Karpas-422 (cell line): ENCODE data around the gene WDR17. TPM values are rescaled to one million over a fixed set of nuclear protein-coding genes. Genes with fewer than 3 reads are reported as not detected.
"Not testable (repeated sequence)": the region's sequence is repeated elsewhere in the genome, so short reads cannot be mapped to it uniquely, and the experiment has no call there.

ENCODE experiments used
- DNase-seq: peaks from one replicate; pipeline ENCODE4 v3.0.0-alpha.2; 2015
- H2AFZ ChIP-seq: fragments of 200-600 bp; sonication (generic); 2 replicates; pipeline ENCODE4 v1.6.1; 2014; ENCODE audit warnings: antibody characterized with exemption, low read length, mixed read lengths
- H3K27ac ChIP-seq: fragments of 200-600 bp; sonication (generic); 2 replicates; pipeline ENCODE4 v1.5.1; 2014; ENCODE audit warnings: mild to moderate bottlenecking, low read length, moderate library complexity
- H3K27me3 ChIP-seq: fragments of 200-600 bp; sonication (generic); 2 replicates; pipeline ENCODE4 v1.6.1; 2014; ENCODE audit warnings: low read length, mixed read lengths
- H3K36me3 ChIP-seq: fragments of 200-600 bp; sonication (generic); 2 replicates; pipeline ENCODE4 v1.6.1; 2014; ENCODE audit warnings: low read length, mixed read lengths; ENCODE audit not compliant: insufficient read depth
- H3K4me1 ChIP-seq: fragments of 200-600 bp; sonication (generic); 2 replicates; pipeline ENCODE4 v1.6.1; 2014; ENCODE audit warnings: mild to moderate bottlenecking, low read length, mixed read lengths
- H3K4me2 ChIP-seq: fragments of 200-600 bp; sonication (generic); 2 replicates; pipeline ENCODE4 v1.6.1; 2014; ENCODE audit warnings: low read length, low read depth, mild to moderate bottlenecking; ENCODE audit not compliant: poor library complexity, severe bottlenecking
- H3K4me3 ChIP-seq: fragments of 200-600 bp; sonication (generic); 2 replicates; pipeline ENCODE4 v1.5.1; 2014; ENCODE audit warnings: mild to moderate bottlenecking, antibody characterized with exemption, low read length, mixed read lengths
- H3K79me2 ChIP-seq: fragments of 200-600 bp; sonication (generic); 2 replicates; pipeline ENCODE4 v1.6.1; 2014; ENCODE audit warnings: mild to moderate bottlenecking, low read length, mixed read lengths
- H3K9ac ChIP-seq: fragments of 200-600 bp; sonication (generic); 2 replicates; pipeline ENCODE4 v1.6.0; 2014; ENCODE audit warnings: low read length
- H3K9me2 ChIP-seq: fragments of 200-600 bp; sonication (generic), shearing (Covaris generic); replicated peaks from 2 replicates; pipeline ENCODE4 v1.6.0; 2014; ENCODE audit warnings: mild to moderate bottlenecking, low read length, moderate library complexity; ENCODE audit not compliant: insufficient read depth
- H3K9me3 ChIP-seq: fragments of 300-700, 200-600 bp; sonication (generic); 2 replicates; pipeline ENCODE4 v1.6.1; 2014; ENCODE audit warnings: low read length, mixed read lengths
- H4K20me1 ChIP-seq: fragments of 200-600 bp; sonication (generic); 2 replicates; pipeline ENCODE4 v1.6.1; 2014; ENCODE audit warnings: mild to moderate bottlenecking, antibody characterized with exemption, low read length, low read depth; ENCODE audit not compliant: insufficient read depth
- total RNA-seq: library from RNA; depleted of rRNA; stranded (reverse); fragments of >200 nt; shearing (Covaris generic); gene quantifications from 2 replicates; pipeline ENCODE4 v1.2.3, GENCODE V29; 2014; ENCODE audit warnings: low replicate concordance

The WDR17 gene
- total RNA-seq, 1 experiment from 2014 or later = 3.8 TPM

DNA sequence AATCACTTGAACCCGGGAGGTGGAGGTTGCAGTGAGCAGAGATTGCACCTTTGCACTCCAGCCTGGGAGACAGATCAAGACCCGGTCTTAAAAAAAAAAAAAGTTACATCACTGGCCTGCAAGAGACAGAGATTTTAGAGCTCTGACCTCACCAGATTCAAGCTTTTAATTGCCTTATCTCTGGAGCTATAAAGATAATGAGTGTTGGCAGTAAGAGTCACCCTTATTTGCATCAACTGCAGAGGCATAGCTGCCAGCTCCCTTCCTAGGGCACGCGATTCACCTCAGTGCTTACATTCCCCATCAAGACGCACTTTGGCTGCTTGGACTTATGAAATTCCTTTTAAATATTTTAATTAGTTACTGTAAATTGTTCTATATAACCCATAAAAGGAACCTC, 142.2 kb downstream of the WDR17 start:
- H3K36me3 ChIP-seq = no peaks in the 10 kb centered on the region
- no peaks in the 10 kb centered on the region for H3K27me3 ChIP-seq
- H3K4me3 ChIP-seq = no peak overlapping the region
- H3K9ac ChIP-seq = no peak overlapping the region
- H3K4me1 ChIP-seq = peaks cover 26% of the 10 kb centered on the region
- no peaks in the 10 kb centered on the region for H4K20me1 ChIP-seq
- H3K4me2 ChIP-seq = no peak overlapping the region
- no peak overlapping the region for H2AFZ ChIP-seq
- no peaks in the 10 kb centered on the region for H3K9me2 ChIP-seq
- H3K9me3 ChIP-seq = no peaks in the 10 kb centered on the region
- H3K27ac ChIP-seq = no peak overlapping the region
- DNase-seq = no peak
- no peaks in the 10 kb centered on the region for H3K79me2 ChIP-seq

GRCh38 chr4:176209535-176209934, 143.9 kb downstream of the WDR17 start:
- Histone ChIP-seq H3K9me2 (no peaks in the 10 kb centered on the region), H3K27me3 (no peaks in the 10 kb centered on the region), H4K20me1 (no peaks in the 10 kb centered on the region), H3K4me3 (no peak overlapping the region), H3K4me1 (peaks cover 24% of the 10 kb centered on the region), H3K9ac (no peak overlapping the region), H2AFZ (no peak overlapping the region), H3K36me3 (no peaks in the 10 kb centered on the region), H3K79me2 (no peaks in the 10 kb centered on the region), H3K9me3 (no peaks in the 10 kb centered on the region), H3K27ac (no peak overlapping the region), H3K4me2 (no peak overlapping the region)
- no peak for DNase-seq

DNA sequence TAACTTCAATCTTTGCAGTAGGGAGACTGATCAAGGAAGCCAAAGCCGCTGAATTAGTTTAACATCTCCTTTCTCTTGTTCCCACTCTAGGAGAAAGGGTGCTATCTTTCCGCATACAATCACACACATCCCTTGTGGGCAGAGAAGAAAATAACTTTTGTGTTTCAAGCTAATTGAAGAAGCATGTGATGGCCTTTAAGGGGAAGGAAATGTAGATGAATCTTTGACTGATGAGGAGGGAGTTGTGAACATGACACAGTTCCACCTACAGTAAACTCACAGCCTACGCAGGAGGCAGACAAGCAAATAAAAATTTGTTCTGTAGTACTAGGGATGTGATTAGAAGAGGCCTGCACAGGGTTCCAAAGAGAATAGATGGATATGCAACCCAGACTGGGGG, 144.5 kb downstream of the WDR17 start:
- Histone ChIP-seq H3K9me2 (no peaks in the 10 kb centered on the region), H3K9ac (no peak overlapping the region), H3K79me2 (no peaks in the 10 kb centered on the region), H2AFZ (no peak overlapping the region), H3K4me1 (peaks cover 18% of the 10 kb centered on the region), H3K9me3 (no peaks in the 10 kb centered on the region), H3K27me3 (no peaks in the 10 kb centered on the region), H3K4me3 (no peak overlapping the region), H4K20me1 (no peaks in the 10 kb centered on the region), H3K36me3 (no peaks in the 10 kb centered on the region), H3K27ac (no peak overlapping the region), H3K4me2 (no peak overlapping the region)
- no peak for DNase-seq

DNA sequence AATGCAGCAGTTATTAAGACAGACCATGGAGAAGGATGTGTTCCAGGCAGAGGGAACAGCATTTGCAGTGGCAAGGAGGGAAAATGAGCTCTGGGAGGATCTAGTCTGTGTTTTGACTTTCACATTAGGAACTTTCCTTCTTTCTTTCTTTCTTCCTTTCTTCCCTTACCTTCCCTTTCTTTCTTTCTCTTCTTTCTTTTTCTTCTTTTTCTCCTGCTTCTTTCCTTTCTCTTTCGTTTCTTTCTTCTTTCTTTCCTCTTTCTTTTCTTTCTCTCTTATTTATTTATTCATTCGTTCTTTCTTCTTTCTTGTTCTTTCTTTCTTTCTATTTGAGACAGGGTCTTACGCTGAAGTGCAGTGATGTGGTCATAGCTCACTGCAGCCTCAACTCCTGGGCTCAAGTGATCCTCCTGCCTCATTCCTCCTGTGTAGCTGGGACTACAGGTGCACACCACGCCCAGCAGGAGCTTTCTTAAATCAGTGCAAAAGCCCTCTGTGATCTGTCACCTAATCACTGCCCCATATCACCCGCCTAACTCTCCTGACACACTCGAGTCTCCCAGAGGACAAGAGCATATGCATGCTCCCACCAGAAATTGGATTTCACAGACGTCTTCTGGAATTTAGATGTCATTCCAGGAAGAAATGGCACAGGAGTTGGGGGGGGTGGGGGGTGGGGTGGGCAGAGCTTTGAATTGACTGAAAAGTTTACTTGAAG, 145.1 kb downstream of the WDR17 start:
- Histone ChIP-seq H3K9ac (no peak overlapping the region), H3K36me3 (no peaks in the 10 kb centered on the region), H3K9me3 (no peaks in the 10 kb centered on the region), H3K4me3 (no peak overlapping the region), H3K27ac (no peak overlapping the region), H3K9me2 (no peaks in the 10 kb centered on the region), H3K79me2 (no peaks in the 10 kb centered on the region), H2AFZ (no peak overlapping the region), H3K4me2 (no peak overlapping the region), H3K27me3 (no peaks in the 10 kb centered on the region), H4K20me1 (no peaks in the 10 kb centered on the region), H3K4me1 (peaks cover 12% of the 10 kb centered on the region)
- DNase-seq = no peak

DNA sequence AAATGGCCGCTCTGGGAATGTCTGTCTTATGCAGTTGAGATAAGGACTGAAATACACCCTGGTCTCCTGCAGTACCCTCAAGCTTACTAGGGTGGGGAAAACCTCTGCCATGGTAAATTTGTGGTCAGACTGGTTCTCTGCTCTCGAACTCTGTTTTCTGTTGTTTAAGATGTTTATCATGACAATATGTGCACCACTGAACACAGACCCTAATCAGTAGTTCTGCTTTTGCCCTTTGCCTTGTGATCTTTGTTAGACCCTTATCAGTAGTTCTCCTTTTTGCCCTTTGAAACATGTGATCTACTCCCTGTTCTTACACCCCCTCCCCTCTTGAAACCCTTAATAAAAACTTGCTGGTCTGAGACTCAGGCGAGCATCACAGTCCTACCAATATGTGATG, 146.7 kb downstream of the WDR17 start:
- not testable (repeated sequence) for H2AFZ ChIP-seq, H4K20me1 ChIP-seq
- peaks cover 10% of the 10 kb centered on the region for H3K4me1 ChIP-seq

DNA sequence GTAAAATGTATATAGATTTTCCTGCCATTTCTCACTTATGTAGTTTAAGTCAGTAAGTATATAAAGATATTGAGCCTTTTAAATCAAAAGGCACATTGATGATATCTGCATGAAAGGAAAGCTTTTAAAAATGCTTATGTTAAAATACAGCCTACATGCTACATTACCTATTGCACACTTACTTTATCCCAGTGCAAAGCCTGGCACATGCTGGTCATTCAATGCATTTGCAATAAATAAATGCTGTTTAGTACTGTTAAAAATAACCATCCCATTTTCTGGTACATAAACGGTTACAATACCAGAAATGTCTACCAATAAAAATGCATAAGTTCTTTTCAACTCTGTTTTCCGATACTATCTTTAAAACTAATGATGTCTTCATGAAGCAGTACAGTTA, 151.9 kb downstream of the WDR17 start:
- Histone ChIP-seq H3K27me3 (no peaks in the 10 kb centered on the region), H3K4me2 (no peak overlapping the region), H3K79me2 (no peaks in the 10 kb centered on the region), H3K27ac (no peak overlapping the region), H3K36me3 (no peaks in the 10 kb centered on the region), H3K4me1 (no peaks in the 10 kb centered on the region), H2AFZ (no peak overlapping the region), H3K9me2 (no peaks in the 10 kb centered on the region), H3K9me3 (no peaks in the 10 kb centered on the region), H4K20me1 (no peaks in the 10 kb centered on the region), H3K9ac (no peak overlapping the region), H3K4me3 (no peak overlapping the region)
- no peak for DNase-seq

More for the DNA sequence above, 146.7 kb downstream of the WDR17 start:
- not testable (repeated sequence) for H3K9me3 ChIP-seq, H3K79me2 ChIP-seq, H3K9me2 ChIP-seq, H3K27me3 ChIP-seq, H3K9ac ChIP-seq, H3K4me2 ChIP-seq, H3K27ac ChIP-seq, DNase-seq, H3K4me3 ChIP-seq, H3K36me3 ChIP-seq

GRCh38 chr4:176222149-176222548, 156.5 kb downstream of the WDR17 start:
- no peaks in the 10 kb centered on the region for H3K79me2 ChIP-seq
- no peaks in the 10 kb centered on the region for H3K9me3 ChIP-seq
- H3K27me3 ChIP-seq = no peaks in the 10 kb centered on the region
- H3K4me2 ChIP-seq = no peak overlapping the region
- no peaks in the 10 kb centered on the region for H3K4me1 ChIP-seq
- no peaks in the 10 kb centered on the region for H3K9me2 ChIP-seq
- H3K4me3 ChIP-seq = no peak overlapping the region
- no peaks in the 10 kb centered on the region for H3K36me3 ChIP-seq
- no peak overlapping the region for H3K9ac ChIP-seq
- no peak for DNase-seq
- no peaks in the 10 kb centered on the region for H4K20me1 ChIP-seq
- H3K27ac ChIP-seq = no peak overlapping the region
- H2AFZ ChIP-seq = no peak overlapping the region

DNA sequence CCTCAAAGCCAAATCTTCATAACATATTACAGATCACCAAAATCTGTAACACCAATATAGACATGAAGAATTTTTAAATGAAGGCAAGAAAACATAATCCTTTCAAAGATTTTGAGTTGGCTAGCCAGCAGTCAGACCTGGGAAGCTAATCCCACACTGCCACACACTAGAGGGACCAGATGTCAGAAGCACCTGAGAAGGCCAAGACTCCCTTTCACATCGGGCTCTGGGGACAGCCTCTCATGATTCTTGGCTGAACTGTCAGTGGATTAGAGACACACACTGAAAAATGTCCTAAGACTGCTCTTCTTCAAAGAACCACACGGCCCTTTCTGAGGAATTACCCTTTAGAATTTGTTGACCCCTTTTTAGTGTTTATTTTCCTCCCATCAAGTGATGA, 157.9 kb downstream of the WDR17 start:
- Histone ChIP-seq H3K27ac (no peak overlapping the region), H3K4me3 (no peak overlapping the region), H3K4me1 (no peaks in the 10 kb centered on the region), H3K79me2 (no peaks in the 10 kb centered on the region), H2AFZ (no peak overlapping the region), H3K4me2 (no peak overlapping the region), H3K9ac (no peak overlapping the region), H3K9me2 (no peaks in the 10 kb centered on the region), H3K27me3 (no peaks in the 10 kb centered on the region), H4K20me1 (no peaks in the 10 kb centered on the region), H3K9me3 (no peaks in the 10 kb centered on the region), H3K36me3 (no peaks in the 10 kb centered on the region)
- no peak for DNase-seq
